ENCODE results near the gene TMEM232. TPM values are rescaled to one million over a fixed set of nuclear protein-coding genes. Genes with fewer than 3 reads are reported as not detected.

TMEM232 gene
- total RNA-seq, 1 experiment from 2014 or later: 0.21 TPM

GRCh38 chr5:110651507-110651906 lies 75.0 kb downstream of the TMEM232 start:
- BruUV-seq (replicated peaks): no TSS peak
- no peak for TF ChIP-seq CTCF (IDR thresholded peaks at IDR 0.05)
- TF ChIP-seq POLR2AphosphoS5 (IDR thresholded peaks at IDR 0.05; ENCODE audit: low read depth, low read length): no peak
- TF ChIP-seq TCF7L2 (IDR thresholded peaks at IDR 0.05; ENCODE audit: low read depth, low read length): no peak
- no peak for TF ChIP-seq SIN3A (IDR thresholded peaks at IDR 0.05; ENCODE audit: borderline replicate concordance, insufficient read depth, low read depth, low read length)
- TF ChIP-seq REST (IDR thresholded peaks at IDR 0.05; ENCODE audit: insufficient read depth in 1 of 2, low read depth in 2 of 2, low read length in 1 of 2): no peak
- intact Hi-C loops (cut with micrococcal nuclease; ENCODE audit: unreplicated experiment): no loop called here
- DNase-seq (ENCODE audit: low read depth, low spot score) (no peak), ATAC-seq (no peak)
- Histone ChIP-seq H3K4me1 (ENCODE audit: control insufficient read depth, insufficient read depth, low read length) (no peaks in the 10 kb centered on the region), H3K36me3 (ENCODE audit: control insufficient read depth, insufficient read depth, low read length) (no peaks in the 10 kb centered on the region), H3K27me3 (ENCODE audit: control insufficient read depth, insufficient read depth, low read length) (no peaks in the 10 kb centered on the region), H3K27ac (ENCODE audit: low read length) (no peak overlapping the region), H3K4me3 (ENCODE audit: low read depth in 2 of 2, low read length in 2 of 2) (no peak overlapping the region), H3K9me3 (ENCODE audit: control insufficient read depth, insufficient read depth, low read depth, low read length) (no peaks in the 10 kb centered on the region)
- POLR2A ChIA-PET: no interaction called here
- CTCF ChIA-PET: no interaction called here
- in situ Hi-C loops (cut with HindIII; ENCODE audit: low pct_unique_long_range_greater_than_20kb, low sequenced_read_pairs): no loop called here

GRCh38 chr5:110644357-110644756 lies 82.1 kb downstream of the TMEM232 start:
- Histone ChIP-seq H3K27me3 (ENCODE audit: control insufficient read depth, insufficient read depth, low read length) (no peaks in the 10 kb centered on the region), H3K36me3 (ENCODE audit: control insufficient read depth, insufficient read depth, low read length) (no peaks in the 10 kb centered on the region), H3K4me3 (ENCODE audit: low read depth in 2 of 2, low read length in 2 of 2) (no peak overlapping the region), H3K9me3 (ENCODE audit: control insufficient read depth, insufficient read depth, low read depth, low read length) (no peaks in the 10 kb centered on the region), H3K4me1 (ENCODE audit: control insufficient read depth, insufficient read depth, low read length) (no peaks in the 10 kb centered on the region), H3K27ac (ENCODE audit: low read length) (no peak overlapping the region)
- TF ChIP-seq POLR2AphosphoS5 (IDR thresholded peaks at IDR 0.05; ENCODE audit: low read depth, low read length) (no peak), SIN3A (IDR thresholded peaks at IDR 0.05; ENCODE audit: borderline replicate concordance, insufficient read depth, low read depth, low read length) (no peak), REST (IDR thresholded peaks at IDR 0.05; ENCODE audit: insufficient read depth in 1 of 2, low read depth in 2 of 2, low read length in 1 of 2) (no peak), CTCF (IDR thresholded peaks at IDR 0.05) (no peak), TCF7L2 (IDR thresholded peaks at IDR 0.05; ENCODE audit: low read depth, low read length) (no peak)
- intact Hi-C loops (cut with micrococcal nuclease; ENCODE audit: unreplicated experiment): no loop called here
- BruUV-seq (replicated peaks): no TSS peak
- in situ Hi-C loops (cut with HindIII; ENCODE audit: low pct_unique_long_range_greater_than_20kb, low sequenced_read_pairs): no loop called here
- ATAC-seq (no peak), DNase-seq (ENCODE audit: low read depth, low spot score) (no peak)
- ChIA-PET CTCF (no interaction called here), POLR2A (no interaction called here)

Data from Panc1 (cell line).